Esophagus squamous epithelium (tissue), 5 donors: ENCODE data around the gene MCM9. TPM values are rescaled to one million over a fixed set of nuclear protein-coding genes. Genes with fewer than 3 reads are reported as not detected.

Experiments used
- DNase-seq: peaks from one replicate; lab custom pipeline; 2025; lab: John Stamatoyannopoulos, UW
- H3K27ac ChIP-seq, 4 donors: fragments of 200-600 bp; sonication (generic); one replicate each; pipeline ENCODE4 v1.5.1; 2016 to 2019; ENCODE audit warnings: mild to moderate bottlenecking in 1 of 4
- H3K27me3 ChIP-seq, 4 donors: fragments of 200-600 bp; sonication (generic); 1 replicate in 3 of 4; 2 replicates in 1 of 4; pipeline versions ENCODE4 v1.5.1 to v1.6.0; 2017 to 2021; ENCODE audit warnings: antibody characterized with exemption in 1 of 4
- H3K36me3 ChIP-seq, 3 donors: fragments of 200-600 bp; sonication (generic); one replicate each; pipeline ENCODE4 v1.5.1; 2016 to 2019
- H3K4me1 ChIP-seq, 3 donors: fragments of 200-600 bp; sonication (generic); one replicate each; pipeline ENCODE4 v1.5.1; 2017 to 2019
- H3K4me3 ChIP-seq, 4 donors: fragments of 200-600 bp; sonication (generic); 1 replicate in 3 of 4; 2 replicates in 1 of 4; pipeline ENCODE4 v1.5.1; 2016 to 2019; ENCODE audit warnings: mild to moderate bottlenecking in 2 of 4, moderate library complexity in 1 of 4
- H3K9me3 ChIP-seq, 3 donors: fragments of 200-600 bp; sonication (generic); one replicate each; pipeline ENCODE4 v1.5.1; 2016 to 2019
- POLR2A ChIP-seq, 4 donors: fragments of 450-650 bp; IDR thresholded peaks; one replicate each; pipeline ENCODE4 v1.6.1; 2017; ENCODE audit warnings: antibody characterized with exemption in 4 of 4, mild to moderate bottlenecking in 4 of 4, moderate library complexity in 3 of 4
- WGBS, 2 donors: methylation state at CpG; one replicate each; pipeline ENCODE4 v1.1.5; 2018; 5-methylcytosine and 5-hydroxymethylcytosine counted together
- intact Hi-C: fragments of 100-400 bp; cut with DNase I; formaldehyde crosslinking; loops from one replicate; pipeline ENCODE4 v1.15.0; 2022
- total RNA-seq, 4 donors: library from RNA; depleted of rRNA; stranded (reverse); fragments of >200 nt; gene quantifications; one replicate each; pipeline ENCODE4 v1.1.0, GENCODE V29; 2016
- TF ChIP-seq, protein P1 (sequence below), 6 experiments: fragments of 450-650 bp in 4 of 6; fragments of 200-600 bp in 2 of 6; sonication (generic) in 2 of 6; IDR thresholded peaks; one replicate each; pipeline ENCODE4 v1.5.1; 2016 to 2019; ENCODE audit warnings: antibody characterized with exemption in 6 of 6, mild to moderate bottlenecking in 4 of 6, moderate library complexity in 4 of 6
- donor health status: DM: yes; HTN: yes; CAD: no.

The MCM9 gene
- total RNA-seq, 4 donors from 2014 or later = 11.1 to 22.3 (median 15.1) TPM

DNA sequence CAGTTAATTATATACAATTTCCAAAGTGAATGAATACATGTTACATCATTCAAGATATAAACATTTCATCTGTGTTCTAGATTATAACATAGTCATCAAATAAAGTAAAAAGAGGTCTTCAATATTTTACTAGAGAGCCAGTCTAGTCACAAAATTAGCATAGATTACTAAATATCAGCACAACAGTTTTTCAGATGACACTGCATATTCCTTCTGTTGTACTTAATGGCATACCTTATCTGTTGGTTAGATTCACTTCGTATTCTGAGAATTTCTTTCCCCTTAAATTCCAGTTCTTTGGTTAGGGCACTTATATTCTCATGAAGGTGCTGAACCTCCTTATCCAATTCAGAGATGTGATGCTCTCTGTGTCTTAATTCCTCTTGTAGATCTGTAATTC, 39.8 kb upstream of the MCM9 start:
- no peaks in the 10 kb centered on the region for H3K36me3 ChIP-seq
- 86 to 90% methylated on average over 1 of the region's 1 CpG for WGBS, 2 donors
- no peaks in the 10 kb centered on the region for H3K9me3 ChIP-seq
- TF ChIP-seq, protein P1, sequence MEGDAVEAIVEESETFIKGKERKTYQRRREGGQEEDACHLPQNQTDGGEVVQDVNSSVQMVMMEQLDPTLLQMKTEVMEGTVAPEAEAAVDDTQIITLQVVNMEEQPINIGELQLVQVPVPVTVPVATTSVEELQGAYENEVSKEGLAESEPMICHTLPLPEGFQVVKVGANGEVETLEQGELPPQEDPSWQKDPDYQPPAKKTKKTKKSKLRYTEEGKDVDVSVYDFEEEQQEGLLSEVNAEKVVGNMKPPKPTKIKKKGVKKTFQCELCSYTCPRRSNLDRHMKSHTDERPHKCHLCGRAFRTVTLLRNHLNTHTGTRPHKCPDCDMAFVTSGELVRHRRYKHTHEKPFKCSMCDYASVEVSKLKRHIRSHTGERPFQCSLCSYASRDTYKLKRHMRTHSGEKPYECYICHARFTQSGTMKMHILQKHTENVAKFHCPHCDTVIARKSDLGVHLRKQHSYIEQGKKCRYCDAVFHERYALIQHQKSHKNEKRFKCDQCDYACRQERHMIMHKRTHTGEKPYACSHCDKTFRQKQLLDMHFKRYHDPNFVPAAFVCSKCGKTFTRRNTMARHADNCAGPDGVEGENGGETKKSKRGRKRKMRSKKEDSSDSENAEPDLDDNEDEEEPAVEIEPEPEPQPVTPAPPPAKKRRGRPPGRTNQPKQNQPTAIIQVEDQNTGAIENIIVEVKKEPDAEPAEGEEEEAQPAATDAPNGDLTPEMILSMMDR (IDR thresholded peaks at IDR 0.05) = no peak
- TF ChIP-seq POLR2A (IDR thresholded peaks at IDR 0.05) = no peak
- H3K27me3 ChIP-seq = no peaks in the 10 kb centered on the region
- no peak for DNase-seq
- intact Hi-C loops = no loop called here
- H3K27ac ChIP-seq = no peak overlapping the region
- H3K4me3 ChIP-seq = no peak overlapping the region
- no peaks in the 10 kb centered on the region for H3K4me1 ChIP-seq

DNA sequence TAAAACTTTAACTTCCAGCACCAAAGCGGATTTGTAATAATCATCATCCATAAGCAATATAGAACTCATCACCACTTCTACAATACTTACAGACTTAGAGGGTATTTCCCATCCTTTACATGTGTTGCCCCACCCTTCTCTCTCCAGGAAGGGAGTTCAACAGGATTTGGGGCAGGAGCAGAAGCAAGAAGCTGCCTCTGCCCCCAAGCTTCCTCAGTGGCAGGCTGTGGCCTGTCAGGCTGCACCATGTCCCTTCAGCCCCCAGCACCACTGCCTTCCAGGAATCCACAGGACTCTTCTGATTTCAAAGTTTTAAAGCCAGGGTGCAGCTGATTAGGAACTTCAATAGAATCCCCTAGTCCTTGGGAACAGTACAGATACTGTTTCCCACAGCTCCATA, 36.7 kb upstream of the MCM9 start:
- H3K27me3 ChIP-seq = no peaks in the 10 kb centered on the region
- no peaks in the 10 kb centered on the region for H3K9me3 ChIP-seq
- no peaks in the 10 kb centered on the region for H3K36me3 ChIP-seq
- no peaks in the 10 kb centered on the region for H3K4me1 ChIP-seq
- H3K27ac ChIP-seq = no peak overlapping the region
- TF ChIP-seq, protein P1 (IDR thresholded peaks at IDR 0.05) = no peak
- no peak for TF ChIP-seq POLR2A (IDR thresholded peaks at IDR 0.05)
- 86 to 90% methylated on average over 1 of the region's 1 CpG for WGBS, 2 donors
- DNase-seq = no peak
- H3K4me3 ChIP-seq = no peak overlapping the region
- intact Hi-C loops = no loop called here

DNA sequence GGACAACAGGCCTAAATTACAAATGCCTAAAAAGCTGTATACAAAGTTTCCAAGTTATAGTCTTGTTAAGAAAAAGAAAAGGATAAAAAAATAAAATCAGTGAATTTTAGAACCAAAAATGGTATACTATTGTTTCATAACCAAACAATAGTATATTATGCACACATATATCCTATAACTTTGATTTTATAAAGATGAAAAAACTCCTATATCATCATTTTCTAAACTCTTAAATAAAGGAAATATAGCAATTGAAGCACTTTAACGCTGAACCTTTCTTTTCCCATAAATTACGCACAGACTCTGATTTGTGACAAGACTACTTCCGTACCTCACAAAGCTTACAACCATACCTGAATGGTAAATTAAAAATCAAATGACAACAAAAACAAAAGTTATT, 35.9 kb upstream of the MCM9 start:
- no peak overlapping the region for H3K27ac ChIP-seq
- DNase-seq = no peak
- H3K9me3 ChIP-seq = no peaks in the 10 kb centered on the region
- intact Hi-C loops = no loop called here
- 97 to 99% methylated on average over 3 of the region's 3 CpGs for WGBS, 2 donors
- H3K36me3 ChIP-seq = no peaks in the 10 kb centered on the region
- H3K4me1 ChIP-seq = no peaks in the 10 kb centered on the region
- TF ChIP-seq, protein P1 (IDR thresholded peaks at IDR 0.05) = no peak
- no peak for TF ChIP-seq POLR2A (IDR thresholded peaks at IDR 0.05)
- H3K27me3 ChIP-seq = no peaks in the 10 kb centered on the region
- no peak overlapping the region for H3K4me3 ChIP-seq

DNA sequence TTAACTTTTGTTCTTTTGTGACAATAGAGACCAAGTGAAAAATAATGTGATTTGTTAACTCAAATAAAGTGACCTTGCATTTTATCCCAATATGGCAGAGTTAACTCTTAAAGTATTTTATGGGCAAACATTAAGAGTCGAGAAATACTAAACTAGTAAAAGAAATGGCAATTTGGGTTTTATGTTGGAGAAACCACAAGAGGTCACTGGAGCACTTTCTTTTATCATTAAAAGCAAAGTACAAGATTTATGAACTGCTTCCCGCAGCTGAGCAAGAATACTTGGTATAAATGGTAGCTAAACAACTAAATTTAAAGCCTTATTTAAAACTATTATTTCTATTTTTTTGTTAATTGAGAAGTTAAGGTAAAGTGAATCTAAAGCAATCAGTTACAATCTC, 33.5 kb upstream of the MCM9 start:
- Histone ChIP-seq H3K4me3 (no peak overlapping the region), H3K36me3 (no peaks in the 10 kb centered on the region), H3K27me3 (no peaks in the 10 kb centered on the region), H3K4me1 (no peaks in the 10 kb centered on the region), H3K9me3 (no peaks in the 10 kb centered on the region), H3K27ac (no peak overlapping the region)
- DNase-seq = no peak
- TF ChIP-seq, protein P1 (IDR thresholded peaks at IDR 0.05) = peak in 4 of 6 experiments; percentile 15 to 52 (median 28)
- no peak for TF ChIP-seq POLR2A (IDR thresholded peaks at IDR 0.05)
- 21 to 26% methylated on average over 2 of the region's 2 CpGs for WGBS, 2 donors
- intact Hi-C loops = loop anchor here (5.0 kb wide), 1 partner anchor 144 kb away; no protein-coding TSS in a partner anchor

DNA sequence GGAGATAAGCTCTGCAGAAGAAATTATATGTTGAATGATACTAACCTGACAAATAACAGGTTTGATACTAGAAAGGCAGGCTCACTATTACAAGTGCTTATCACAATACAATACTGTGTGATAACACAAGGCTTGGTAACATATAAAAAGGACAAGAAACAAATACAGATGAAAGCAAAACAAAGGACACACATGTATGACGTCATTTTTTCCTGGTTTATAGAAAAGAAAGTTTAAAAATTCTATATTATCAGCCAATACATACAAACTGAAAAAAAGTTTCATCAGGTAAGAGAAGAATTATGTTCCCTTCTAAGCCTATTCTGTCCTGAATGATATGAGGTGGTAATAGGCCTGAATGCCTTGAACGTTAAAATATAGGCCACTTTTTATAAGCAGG, 32.3 kb upstream of the MCM9 start:
- H3K4me1 ChIP-seq = no peaks in the 10 kb centered on the region
- H3K27me3 ChIP-seq = no peaks in the 10 kb centered on the region
- H3K9me3 ChIP-seq = no peaks in the 10 kb centered on the region
- no peak for DNase-seq
- no peak overlapping the region for H3K27ac ChIP-seq
- H3K4me3 ChIP-seq = no peak overlapping the region
- TF ChIP-seq, protein P1 (IDR thresholded peaks at IDR 0.05) = no peak
- TF ChIP-seq POLR2A (IDR thresholded peaks at IDR 0.05) = no peak
- 63% methylated on average over 2 of the region's 2 CpGs for WGBS, 2 donors
- intact Hi-C loops = loop anchor here (5.0 kb wide), 1 partner anchor 145 kb away; no protein-coding TSS in a partner anchor
- H3K36me3 ChIP-seq = no peaks in the 10 kb centered on the region
